WTC11 (cell line): ENCODE data around the gene SLC25A14.

ENCODE experiments used
- ETV6 ChIP-seq: sonication (generic); formaldehyde crosslinking; IDR thresholded peaks from 2 replicates; pipeline ENCODE4 v1.8.1; 2022; ENCODE audit warnings: mild to moderate bottlenecking, missing genetic modification reagents
- JUN ChIP-seq: sonication (generic); formaldehyde crosslinking; IDR thresholded peaks from 2 replicates; pipeline ENCODE4 v1.8.0; 2023; ENCODE audit warnings: mild to moderate bottlenecking, missing genetic modification reagents
- MYBL2 ChIP-seq: sonication (generic); formaldehyde crosslinking; IDR thresholded peaks from 2 replicates; pipeline ENCODE4 v1.8.1; 2023; ENCODE audit warnings: mild to moderate bottlenecking, moderate library complexity, missing genetic modification reagents
- NR2C2 ChIP-seq: sonication (generic); formaldehyde crosslinking; IDR thresholded peaks from 2 replicates; pipeline ENCODE4 v1.8.0; 2022; ENCODE audit warnings: mild to moderate bottlenecking, missing genetic modification reagents
- ZNF138 ChIP-seq: sonication (generic); formaldehyde crosslinking; conservative IDR thresholded peaks from 2 replicates; pipeline ENCODE4 v1.8.1; 2022; ENCODE audit warnings: mild to moderate bottlenecking, moderate library complexity, missing genetic modification reagents
- TF ChIP-seq, protein P1 (sequence below): sonication (generic); formaldehyde crosslinking; IDR thresholded peaks from 2 replicates; pipeline ENCODE4 v1.8.1; 2022; ENCODE audit warnings: mild to moderate bottlenecking, moderate library complexity, missing genetic modification reagents
- TF ChIP-seq, protein P2 (sequence below): fragments of 200-600 bp; IDR thresholded peaks from 2 replicates; pipeline ENCODE4 v1.8.0; 2022; ENCODE audit warnings: antibody characterized with exemption
- TF ChIP-seq, protein P3 (sequence below): sonication (generic); formaldehyde crosslinking; conservative IDR thresholded peaks from 2 replicates; pipeline ENCODE4 v1.8.1; 2022; ENCODE audit warnings: mild to moderate bottlenecking, missing genetic modification reagents
- TF ChIP-seq, protein P4 (sequence below): sonication (generic); formaldehyde crosslinking; IDR thresholded peaks from 2 replicates; pipeline ENCODE4 v1.8.1; 2023; ENCODE audit warnings: mild to moderate bottlenecking, missing genetic modification reagents, moderate library complexity
- TF ChIP-seq, protein P5 (sequence below): sonication (generic); formaldehyde crosslinking; IDR thresholded peaks from 2 replicates; pipeline ENCODE4 v1.8.0; 2023; ENCODE audit warnings: missing genetic modification reagents
- TF ChIP-seq, protein P6 (sequence below): sonication (generic); formaldehyde crosslinking; IDR thresholded peaks from 2 replicates; pipeline ENCODE4 v1.8.0; 2022; ENCODE audit warnings: mild to moderate bottlenecking, missing genetic modification reagents
- TF ChIP-seq, protein P7 (sequence below): sonication (generic); formaldehyde crosslinking; IDR thresholded peaks from 2 replicates; pipeline ENCODE4 v1.8.1; 2023; ENCODE audit warnings: mild to moderate bottlenecking, missing genetic modification reagents, borderline replicate concordance

DNA sequence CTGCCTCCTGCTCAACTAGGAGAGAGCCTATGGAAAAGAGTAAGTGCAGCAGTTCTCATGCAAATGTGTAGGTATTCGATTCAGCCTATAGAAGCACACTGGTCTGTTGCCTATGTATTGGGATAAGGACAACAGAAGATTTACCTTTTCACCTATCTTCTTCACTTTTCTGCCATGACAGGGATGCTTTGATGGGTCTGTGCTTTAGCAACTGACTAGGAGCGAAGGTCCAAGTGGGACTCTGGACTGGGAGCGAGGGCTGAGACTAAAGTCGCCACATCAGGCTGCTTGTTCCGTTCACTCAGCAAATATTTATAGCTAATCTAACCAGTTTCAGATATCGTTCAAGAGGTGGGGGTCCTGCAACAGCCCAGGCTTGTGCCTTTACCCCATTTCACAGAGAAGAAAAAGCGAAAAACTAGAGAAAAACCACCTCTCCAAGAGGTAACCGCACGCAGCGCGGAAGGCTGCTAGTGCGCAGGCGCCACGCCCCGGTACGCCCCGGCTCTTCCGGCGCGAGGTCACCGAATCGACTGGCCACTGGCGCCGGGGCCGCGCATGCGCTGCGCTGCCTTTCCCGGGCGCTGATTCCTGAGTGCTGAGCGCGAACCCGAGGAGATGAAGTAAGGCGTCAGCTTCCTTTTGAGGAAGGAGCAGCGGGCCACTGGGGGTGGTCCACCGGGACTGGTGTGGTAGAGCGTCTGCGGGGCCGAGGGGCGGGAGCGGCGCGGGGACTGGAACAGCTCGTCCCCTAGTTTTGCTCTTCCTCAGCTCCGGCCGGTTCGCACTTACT is 61.9 kb downstream of the SLC25A14 start, which contains the start of gene RBMX2:
- TF ChIP-seq, protein P1, sequence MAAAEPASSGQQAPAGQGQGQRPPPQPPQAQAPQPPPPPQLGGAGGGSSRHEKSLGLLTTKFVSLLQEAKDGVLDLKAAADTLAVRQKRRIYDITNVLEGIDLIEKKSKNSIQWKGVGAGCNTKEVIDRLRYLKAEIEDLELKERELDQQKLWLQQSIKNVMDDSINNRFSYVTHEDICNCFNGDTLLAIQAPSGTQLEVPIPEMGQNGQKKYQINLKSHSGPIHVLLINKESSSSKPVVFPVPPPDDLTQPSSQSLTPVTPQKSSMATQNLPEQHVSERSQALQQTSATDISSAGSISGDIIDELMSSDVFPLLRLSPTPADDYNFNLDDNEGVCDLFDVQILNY (CRISPR knock-in tag): 0 out of 2 replicates have a peak, but pooled peaks have one; percentile 37
- TF ChIP-seq, protein P2, sequence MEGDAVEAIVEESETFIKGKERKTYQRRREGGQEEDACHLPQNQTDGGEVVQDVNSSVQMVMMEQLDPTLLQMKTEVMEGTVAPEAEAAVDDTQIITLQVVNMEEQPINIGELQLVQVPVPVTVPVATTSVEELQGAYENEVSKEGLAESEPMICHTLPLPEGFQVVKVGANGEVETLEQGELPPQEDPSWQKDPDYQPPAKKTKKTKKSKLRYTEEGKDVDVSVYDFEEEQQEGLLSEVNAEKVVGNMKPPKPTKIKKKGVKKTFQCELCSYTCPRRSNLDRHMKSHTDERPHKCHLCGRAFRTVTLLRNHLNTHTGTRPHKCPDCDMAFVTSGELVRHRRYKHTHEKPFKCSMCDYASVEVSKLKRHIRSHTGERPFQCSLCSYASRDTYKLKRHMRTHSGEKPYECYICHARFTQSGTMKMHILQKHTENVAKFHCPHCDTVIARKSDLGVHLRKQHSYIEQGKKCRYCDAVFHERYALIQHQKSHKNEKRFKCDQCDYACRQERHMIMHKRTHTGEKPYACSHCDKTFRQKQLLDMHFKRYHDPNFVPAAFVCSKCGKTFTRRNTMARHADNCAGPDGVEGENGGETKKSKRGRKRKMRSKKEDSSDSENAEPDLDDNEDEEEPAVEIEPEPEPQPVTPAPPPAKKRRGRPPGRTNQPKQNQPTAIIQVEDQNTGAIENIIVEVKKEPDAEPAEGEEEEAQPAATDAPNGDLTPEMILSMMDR: no peak
- TF ChIP-seq, protein P3, sequence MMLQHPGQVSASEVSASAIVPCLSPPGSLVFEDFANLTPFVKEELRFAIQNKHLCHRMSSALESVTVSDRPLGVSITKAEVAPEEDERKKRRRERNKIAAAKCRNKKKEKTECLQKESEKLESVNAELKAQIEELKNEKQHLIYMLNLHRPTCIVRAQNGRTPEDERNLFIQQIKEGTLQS (CRISPR knock-in tag): no peak
- TF ChIP-seq MYBL2 (CRISPR knock-in tag) (no peak), JUN (CRISPR knock-in tag) (no peak), ETV6 (CRISPR knock-in tag) (no peak), NR2C2 (no peak), ZNF138 (CRISPR knock-in tag) (no peak)
- TF ChIP-seq, protein P4, sequence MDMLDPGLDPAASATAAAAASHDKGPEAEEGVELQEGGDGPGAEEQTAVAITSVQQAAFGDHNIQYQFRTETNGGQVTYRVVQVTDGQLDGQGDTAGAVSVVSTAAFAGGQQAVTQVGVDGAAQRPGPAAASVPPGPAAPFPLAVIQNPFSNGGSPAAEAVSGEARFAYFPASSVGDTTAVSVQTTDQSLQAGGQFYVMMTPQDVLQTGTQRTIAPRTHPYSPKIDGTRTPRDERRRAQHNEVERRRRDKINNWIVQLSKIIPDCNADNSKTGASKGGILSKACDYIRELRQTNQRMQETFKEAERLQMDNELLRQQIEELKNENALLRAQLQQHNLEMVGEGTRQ (CRISPR knock-in tag): no peak
- TF ChIP-seq, protein P5, sequence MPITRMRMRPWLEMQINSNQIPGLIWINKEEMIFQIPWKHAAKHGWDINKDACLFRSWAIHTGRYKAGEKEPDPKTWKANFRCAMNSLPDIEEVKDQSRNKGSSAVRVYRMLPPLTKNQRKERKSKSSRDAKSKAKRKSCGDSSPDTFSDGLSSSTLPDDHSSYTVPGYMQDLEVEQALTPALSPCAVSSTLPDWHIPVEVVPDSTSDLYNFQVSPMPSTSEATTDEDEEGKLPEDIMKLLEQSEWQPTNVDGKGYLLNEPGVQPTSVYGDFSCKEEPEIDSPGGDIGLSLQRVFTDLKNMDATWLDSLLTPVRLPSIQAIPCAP (CRISPR knock-in tag): no peak
- TF ChIP-seq, protein P6, sequence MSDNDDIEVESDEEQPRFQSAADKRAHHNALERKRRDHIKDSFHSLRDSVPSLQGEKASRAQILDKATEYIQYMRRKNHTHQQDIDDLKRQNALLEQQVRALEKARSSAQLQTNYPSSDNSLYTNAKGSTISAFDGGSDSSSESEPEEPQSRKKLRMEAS (CRISPR knock-in tag): no peak
- TF ChIP-seq, protein P7, sequence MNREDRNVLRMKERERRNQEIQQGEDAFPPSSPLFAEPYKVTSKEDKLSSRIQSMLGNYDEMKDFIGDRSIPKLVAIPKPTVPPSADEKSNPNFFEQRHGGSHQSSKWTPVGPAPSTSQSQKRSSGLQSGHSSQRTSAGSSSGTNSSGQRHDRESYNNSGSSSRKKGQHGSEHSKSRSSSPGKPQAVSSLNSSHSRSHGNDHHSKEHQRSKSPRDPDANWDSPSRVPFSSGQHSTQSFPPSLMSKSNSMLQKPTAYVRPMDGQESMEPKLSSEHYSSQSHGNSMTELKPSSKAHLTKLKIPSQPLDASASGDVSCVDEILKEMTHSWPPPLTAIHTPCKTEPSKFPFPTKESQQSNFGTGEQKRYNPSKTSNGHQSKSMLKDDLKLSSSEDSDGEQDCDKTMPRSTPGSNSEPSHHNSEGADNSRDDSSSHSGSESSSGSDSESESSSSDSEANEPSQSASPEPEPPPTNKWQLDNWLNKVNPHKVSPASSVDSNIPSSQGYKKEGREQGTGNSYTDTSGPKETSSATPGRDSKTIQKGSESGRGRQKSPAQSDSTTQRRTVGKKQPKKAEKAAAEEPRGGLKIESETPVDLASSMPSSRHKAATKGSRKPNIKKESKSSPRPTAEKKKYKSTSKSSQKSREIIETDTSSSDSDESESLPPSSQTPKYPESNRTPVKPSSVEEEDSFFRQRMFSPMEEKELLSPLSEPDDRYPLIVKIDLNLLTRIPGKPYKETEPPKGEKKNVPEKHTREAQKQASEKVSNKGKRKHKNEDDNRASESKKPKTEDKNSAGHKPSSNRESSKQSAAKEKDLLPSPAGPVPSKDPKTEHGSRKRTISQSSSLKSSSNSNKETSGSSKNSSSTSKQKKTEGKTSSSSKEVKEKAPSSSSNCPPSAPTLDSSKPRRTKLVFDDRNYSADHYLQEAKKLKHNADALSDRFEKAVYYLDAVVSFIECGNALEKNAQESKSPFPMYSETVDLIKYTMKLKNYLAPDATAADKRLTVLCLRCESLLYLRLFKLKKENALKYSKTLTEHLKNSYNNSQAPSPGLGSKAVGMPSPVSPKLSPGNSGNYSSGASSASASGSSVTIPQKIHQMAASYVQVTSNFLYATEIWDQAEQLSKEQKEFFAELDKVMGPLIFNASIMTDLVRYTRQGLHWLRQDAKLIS (CRISPR knock-in tag): no peak
